Adrenal gland (tissue), 5 donors: ENCODE results near the gene PGM3.

Source experiments
- POLR2A ChIP-seq, 2 donors: fragments of 450-650 bp; IDR thresholded peaks; one replicate each; pipeline ENCODE4 v1.6.1; 2017; ENCODE audit warnings: antibody characterized with exemption in 2 of 2, mild to moderate bottlenecking in 2 of 2, moderate library complexity in 1 of 2
- TF ChIP-seq, protein P1 (sequence below), 6 experiments: fragments of 450-650 bp in 4 of 6; fragments of 200-600 bp in 2 of 6; sonication (generic) in 1 of 6; IDR thresholded peaks; 1 replicate in 5 of 6; 2 replicates in 1 of 6; pipeline versions ENCODE4 v1.5.1 to v1.8.0; 2016 to 2021; ENCODE audit warnings: antibody characterized with exemption in 6 of 6, mild to moderate bottlenecking in 2 of 6, moderate library complexity in 1 of 6
- donor health status: DM: no; HTN: no; CAD: no.

DNA sequence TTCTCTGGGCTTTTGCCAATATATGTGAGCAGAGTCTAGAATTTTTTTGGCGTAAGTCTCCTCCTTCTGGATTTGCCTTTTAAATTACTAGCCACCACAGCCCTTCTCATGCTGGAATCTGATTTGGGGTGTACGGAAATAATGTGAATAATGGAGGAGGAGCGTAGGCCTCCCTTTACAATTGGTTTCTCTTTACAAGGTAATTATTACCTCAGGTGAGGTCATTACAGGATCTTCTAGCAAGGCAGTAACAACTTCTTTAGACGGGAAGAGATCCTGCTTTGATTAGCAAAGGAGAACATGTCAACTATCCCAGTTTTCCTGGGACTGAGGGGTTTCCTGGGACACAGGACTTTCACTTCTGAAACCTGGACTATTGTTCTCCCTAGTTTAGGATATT is 9.0 kb upstream of the PGM3 start:
- no peak for TF ChIP-seq POLR2A (IDR thresholded peaks at IDR 0.05)
- TF ChIP-seq, protein P1, sequence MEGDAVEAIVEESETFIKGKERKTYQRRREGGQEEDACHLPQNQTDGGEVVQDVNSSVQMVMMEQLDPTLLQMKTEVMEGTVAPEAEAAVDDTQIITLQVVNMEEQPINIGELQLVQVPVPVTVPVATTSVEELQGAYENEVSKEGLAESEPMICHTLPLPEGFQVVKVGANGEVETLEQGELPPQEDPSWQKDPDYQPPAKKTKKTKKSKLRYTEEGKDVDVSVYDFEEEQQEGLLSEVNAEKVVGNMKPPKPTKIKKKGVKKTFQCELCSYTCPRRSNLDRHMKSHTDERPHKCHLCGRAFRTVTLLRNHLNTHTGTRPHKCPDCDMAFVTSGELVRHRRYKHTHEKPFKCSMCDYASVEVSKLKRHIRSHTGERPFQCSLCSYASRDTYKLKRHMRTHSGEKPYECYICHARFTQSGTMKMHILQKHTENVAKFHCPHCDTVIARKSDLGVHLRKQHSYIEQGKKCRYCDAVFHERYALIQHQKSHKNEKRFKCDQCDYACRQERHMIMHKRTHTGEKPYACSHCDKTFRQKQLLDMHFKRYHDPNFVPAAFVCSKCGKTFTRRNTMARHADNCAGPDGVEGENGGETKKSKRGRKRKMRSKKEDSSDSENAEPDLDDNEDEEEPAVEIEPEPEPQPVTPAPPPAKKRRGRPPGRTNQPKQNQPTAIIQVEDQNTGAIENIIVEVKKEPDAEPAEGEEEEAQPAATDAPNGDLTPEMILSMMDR (IDR thresholded peaks at IDR 0.05), result no peak
